GM10248 (cell line): ENCODE results near the gene FDPS.

ENCODE experiments used
- CTCF ChIA-PET: fragments of 300-600 bp; sonication (Branson Sonifier 250); formaldehyde crosslinking; extraction: SDS; loops from one replicate; lab custom pipeline; 2021; ENCODE audit warnings: antibody characterized with exemption; lab: Yijun Ruan, JAX
- POLR2A ChIA-PET: fragments of 350-650 bp; sonication (Branson Sonifier 250); formaldehyde crosslinking; extraction: SDS; loops from one replicate; lab custom pipeline; 2020; ENCODE audit warnings: antibody characterized with exemption; lab: Yijun Ruan, JAX
- DNase-seq: peaks from one replicate; pipeline ENCODE4 v3.0.0; 2012; ENCODE audit errors: extremely low spot score
- TF ChIP-seq, protein P1 (sequence below): IDR thresholded peaks from 2 replicates; pipeline ENCODE4 v1.5.1; 2012; ENCODE audit warnings: mild to moderate bottlenecking, low read depth; ENCODE audit errors: extremely low read depth, missing control alignments, control extremely low read depth

The FDPS gene

DNA sequence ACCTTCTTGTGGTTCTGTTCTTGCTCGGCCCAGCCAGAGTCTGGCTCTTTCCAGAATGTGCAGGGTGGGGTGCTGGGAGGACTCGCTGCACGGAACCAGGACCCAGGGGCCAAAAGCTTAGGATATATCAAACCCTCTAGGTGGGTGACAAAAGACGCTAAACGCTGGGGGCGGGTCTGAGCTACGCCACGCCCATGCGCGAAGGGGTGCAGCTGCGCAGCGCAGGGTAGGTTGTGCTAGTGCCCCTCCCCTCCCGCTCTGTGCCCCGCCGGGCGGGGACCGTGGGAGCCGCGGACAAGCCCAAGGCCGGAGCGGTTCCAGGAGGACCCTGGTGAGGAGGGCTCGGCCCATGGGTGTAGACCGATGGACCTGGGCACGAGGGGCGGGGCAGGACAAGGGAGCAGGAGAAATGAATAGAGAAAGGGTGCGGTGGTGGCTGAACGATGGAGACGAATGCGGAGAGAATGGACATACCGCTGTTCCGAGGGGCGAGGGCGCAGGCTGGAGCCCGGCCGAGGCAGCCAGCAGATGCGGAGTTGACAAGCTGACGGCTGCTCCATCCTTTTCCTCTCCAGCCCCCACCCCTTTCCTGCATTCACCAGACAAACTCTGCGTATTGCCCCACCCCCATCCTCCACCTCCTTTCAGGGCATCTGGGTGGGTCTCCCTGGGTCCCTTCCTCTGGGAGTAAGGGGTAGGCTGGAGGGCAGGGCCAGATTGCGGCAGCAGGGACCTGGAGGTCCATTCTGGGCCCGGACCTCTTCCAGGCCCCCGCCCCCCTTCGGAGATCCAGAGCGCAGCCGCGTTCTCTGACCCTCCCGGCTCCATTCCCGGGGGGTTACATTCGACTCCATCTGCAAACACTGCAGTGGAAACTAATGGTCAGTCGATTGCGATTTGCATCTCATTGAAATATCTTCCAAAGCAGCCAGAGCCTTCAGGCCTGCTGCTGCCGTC, 12.3 kb downstream of the FDPS start, which contains the start of gene RUSC1:
Gene RUSC1, plus strand, starts transcription at position 234 of the 957 bp plus-strand sequence. CDS start 880 bp downstream, outside the sequence.
- ChIA-PET CTCF (interaction anchor here (0.7 to 10.7 kb wide), 8 partner anchors 10 to 236 kb away, joined by 3 to 150 read pairs (median 4); partner anchors contain the start of gene KRTCAP2), POLR2A (interaction anchor here (0.6 to 1.0 kb wide), 2 partner anchors 13 to 51 kb away, joined by 3 read pairs; partner anchors contain the start of gene FDPS)
- TF ChIP-seq, protein P1, sequence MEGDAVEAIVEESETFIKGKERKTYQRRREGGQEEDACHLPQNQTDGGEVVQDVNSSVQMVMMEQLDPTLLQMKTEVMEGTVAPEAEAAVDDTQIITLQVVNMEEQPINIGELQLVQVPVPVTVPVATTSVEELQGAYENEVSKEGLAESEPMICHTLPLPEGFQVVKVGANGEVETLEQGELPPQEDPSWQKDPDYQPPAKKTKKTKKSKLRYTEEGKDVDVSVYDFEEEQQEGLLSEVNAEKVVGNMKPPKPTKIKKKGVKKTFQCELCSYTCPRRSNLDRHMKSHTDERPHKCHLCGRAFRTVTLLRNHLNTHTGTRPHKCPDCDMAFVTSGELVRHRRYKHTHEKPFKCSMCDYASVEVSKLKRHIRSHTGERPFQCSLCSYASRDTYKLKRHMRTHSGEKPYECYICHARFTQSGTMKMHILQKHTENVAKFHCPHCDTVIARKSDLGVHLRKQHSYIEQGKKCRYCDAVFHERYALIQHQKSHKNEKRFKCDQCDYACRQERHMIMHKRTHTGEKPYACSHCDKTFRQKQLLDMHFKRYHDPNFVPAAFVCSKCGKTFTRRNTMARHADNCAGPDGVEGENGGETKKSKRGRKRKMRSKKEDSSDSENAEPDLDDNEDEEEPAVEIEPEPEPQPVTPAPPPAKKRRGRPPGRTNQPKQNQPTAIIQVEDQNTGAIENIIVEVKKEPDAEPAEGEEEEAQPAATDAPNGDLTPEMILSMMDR = no peak
- peak; percentile 81 for DNase-seq

DNA sequence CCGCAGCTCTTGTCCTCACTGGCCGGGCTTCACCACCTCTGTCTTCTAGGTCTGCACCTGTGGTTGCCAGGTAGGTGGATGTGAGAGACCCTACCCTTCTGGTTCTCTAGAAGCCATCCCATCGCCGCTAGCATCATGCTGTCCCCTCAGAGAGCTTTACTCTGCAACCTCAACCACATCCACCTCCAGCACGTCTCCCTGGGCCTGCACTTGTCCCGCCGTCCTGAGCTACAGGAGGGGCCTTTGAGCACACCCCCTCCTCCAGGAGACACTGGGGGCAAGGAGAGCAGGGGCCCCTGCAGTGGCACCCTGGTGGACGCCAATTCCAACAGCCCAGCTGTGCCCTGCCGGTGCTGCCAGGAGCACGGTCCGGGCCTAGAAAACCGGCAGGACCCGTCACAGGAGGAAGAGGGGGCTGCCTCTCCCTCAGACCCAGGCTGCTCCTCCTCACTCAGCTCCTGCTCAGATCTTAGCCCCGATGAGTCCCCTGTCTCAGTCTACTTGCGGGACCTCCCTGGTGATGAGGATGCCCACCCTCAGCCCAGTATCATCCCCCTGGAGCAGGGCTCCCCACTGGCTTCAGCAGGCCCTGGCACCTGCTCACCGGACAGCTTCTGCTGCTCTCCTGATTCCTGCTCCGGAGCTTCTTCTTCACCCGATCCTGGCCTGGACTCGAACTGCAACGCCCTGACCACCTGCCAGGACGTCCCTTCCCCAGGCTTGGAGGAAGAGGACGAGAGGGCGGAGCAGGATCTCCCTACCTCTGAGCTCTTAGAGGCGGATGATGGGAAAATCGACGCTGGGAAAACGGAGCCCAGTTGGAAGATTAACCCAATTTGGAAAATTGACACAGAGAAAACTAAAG, 13.2 kb downstream of the FDPS start:
- no peak for DNase-seq
- ChIA-PET POLR2A (interaction anchor here (1.0 kb wide), 1 partner anchor 13 kb away, joined by 3 read pairs; the partner anchor contains the start of gene FDPS), CTCF (interaction anchor here (0.6 to 10.7 kb wide), 15 partner anchors 9 to 623 kb away, joined by 3 to 150 read pairs (median 5); partner anchors contain the start of genes FDPS, KRTCAP2 and THBS3)
- TF ChIP-seq, protein P1 = no peak

- DNase-seq = no peak
- ChIA-PET POLR2A (no interaction called here), CTCF (interaction anchor here (0.6 to 10.7 kb wide), 17 partner anchors 9 to 622 kb away, joined by 3 to 150 read pairs (median 5); partner anchors contain the start of genes FDPS, KRTCAP2 and THBS3)
- TF ChIP-seq, protein P1 = no peak
Observed at GRCh38 chr1:155322571-155322952, 13.9 kb downstream of the FDPS start.

GRCh38 chr1:155322953-155323728, 14.5 kb downstream of the FDPS start:
- POLR2A ChIA-PET = interaction anchor here (0.5 to 1.0 kb wide), 3 partner anchors 15 to 1003 kb away, joined by 4 to 9 read pairs (median 9); partner anchors contain the start of gene FDPS
- TF ChIP-seq, protein P1 = peak; percentile 95
- DNase-seq = peak; percentile 87
- CTCF ChIA-PET = interaction anchor here (0.7 to 10.7 kb wide), 27 partner anchors 10 to 506 kb away, joined by 3 to 150 read pairs (median 4); partner anchors contain the start of genes CLK2, FDPS, HCN3 and MSTO1

DNA sequence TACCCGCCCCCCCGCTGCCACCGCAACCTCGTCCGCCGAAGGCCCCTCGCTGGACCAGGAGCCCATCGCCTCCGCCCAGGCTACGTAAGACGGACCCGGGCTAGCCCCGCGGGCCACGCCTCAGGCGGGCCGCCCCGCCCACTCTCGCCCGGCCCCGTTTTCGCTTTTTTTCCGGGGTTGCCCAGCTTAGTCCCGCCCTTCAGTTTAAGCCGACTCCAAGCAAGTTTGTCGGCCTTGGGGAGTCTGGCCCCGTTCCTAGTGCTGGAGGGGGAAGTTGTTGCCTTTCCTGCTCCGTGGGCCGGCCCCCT, 15.0 kb downstream of the FDPS start:
- TF ChIP-seq, protein P1 = no peak
- peak; percentile 89 for DNase-seq
- ChIA-PET CTCF (interaction anchor here (0.7 to 10.7 kb wide), 20 partner anchors 9 to 506 kb away, joined by 3 to 150 read pairs (median 4); partner anchors contain the start of genes CLK2, FDPS, HCN3 and MSTO1), POLR2A (interaction anchor here (0.5 to 1.0 kb wide), 4 partner anchors 16 to 1192 kb away, joined by 3 to 9 read pairs (median 6); partner anchors contain the start of gene FDPS)
